ENCODE data around the gene WDR48. TPM values are rescaled to one million over a fixed set of nuclear protein-coding genes. Genes with fewer than 3 reads are reported as not detected.

Gene WDR48
- total and polyA plus RNA-seq, 9 of the 15 experiments (the other 6 are each of a cell fraction or from before 2014, with no cell fraction given) = 26.6 to 70.6 (median 48.0) TPM

- ChIA-PET POLR2A (interaction anchor here (0.6 kb wide), 1 partner anchor 37 kb away, joined by 3 read pairs; no protein-coding TSS in a partner anchor), CTCF (ENCODE audit: low intra/inter-chr PET ratio) (no interaction called here)
- H4K20me1 ChIP-seq (replicated peaks; ENCODE audit: control insufficient read depth, insufficient read depth, low read length) = no peaks in the 10 kb centered on the region
- H3K9me1 ChIP-seq (ENCODE audit: control insufficient read depth, insufficient read depth, low read length) = no peaks in the 10 kb centered on the region
- H3K27me3 ChIP-seq (ENCODE audit: control insufficient read depth in 2 of 2, insufficient read depth in 2 of 2, low read length in 2 of 2) = no peaks in the 10 kb centered on the region
- ATAC-seq = no peak
- FAIRE-seq = no peak
- H3K4me1 ChIP-seq (replicated peaks in 1 of 2; ENCODE audit: control insufficient read depth in 2 of 2, insufficient read depth in 2 of 2, low read length in 2 of 2) = peaks cover 0 to 2% of the 10 kb centered on the region in 2 experiments; a peak in 1 of 5 replicates
- H2AFZ ChIP-seq (ENCODE audit: low read depth, low read length) = no peak overlapping the region
- intact Hi-C loops (cut with micrococcal nuclease) = no loop called here
- no peak overlapping the region; a peak in 1 of 4 replicates for H3K9ac ChIP-seq (ENCODE audit: insufficient read depth in 1 of 2, low read depth in 2 of 2, low read length in 2 of 2)
- H3K4me2 ChIP-seq (ENCODE audit: insufficient read depth, low read length) = no peak overlapping the region
- H3K27ac ChIP-seq (ENCODE audit: extremely low read depth, low read depth, low read length) = no peak overlapping the region
- in situ Hi-C loops (cut with MboI) = no loop called here
- no peaks in the 10 kb centered on the region for H3K79me2 ChIP-seq (ENCODE audit: control insufficient read depth, insufficient read depth, low read length)
- peaks cover 34% of the 10 kb centered on the region for H3K36me3 ChIP-seq (ENCODE audit: control insufficient read depth, insufficient read depth, low read length)
- BruUV-seq (replicated peaks) = no TSS peak
- DNase-seq (ENCODE audit: extremely low read depth in 1 of 4, low spot score in 3 of 4) = no peak
- no peaks in the 10 kb centered on the region for H3K9me3 ChIP-seq (replicated peaks; ENCODE audit: control insufficient read depth, insufficient read depth, low read depth, low read length)
- H3K4me3 ChIP-seq = no peak overlapping the region
- 71% methylated on average over 3 of the region's 3 CpGs for WGBS (ENCODE audit: insufficient coverage, low coverage, missing lambda C conversion rate)
- TF ChIP-seq KLF10 (CRISPR knock-in tag; IDR thresholded peaks at IDR 0.05) (no peak), MAFG (tag; conservative IDR thresholded peaks at IDR 0.05) (0 out of 2 replicates have a peak, but pooled peaks have one; percentile 13), MEF2A (IDR thresholded peaks at IDR 0.05; ENCODE audit: control insufficient read depth, low read depth, low read length) (no peak), C11orf30 (IDR thresholded peaks at IDR 0.05; ENCODE audit: low read depth) (peak; percentile 47; the same call in 1 of the 2 replicates), SP1 (CRISPR knock-in tag; IDR thresholded peaks at IDR 0.05) (no peak), ZNF316 (IDR thresholded peaks at IDR 0.05) (peak; percentile 70)
These were observed 16.7 kb downstream of the WDR48 start for GRCh38 chr3:39068556-39068955.

- Histone ChIP-seq H4K20me1 (replicated peaks; ENCODE audit: control insufficient read depth, insufficient read depth, low read length) (no peaks in the 10 kb centered on the region), H3K27me3 (ENCODE audit: control insufficient read depth in 2 of 2, insufficient read depth in 2 of 2, low read length in 2 of 2) (no peaks in the 10 kb centered on the region), H3K9ac (ENCODE audit: insufficient read depth in 1 of 2, low read depth in 2 of 2, low read length in 2 of 2) (no peak overlapping the region), H3K27ac (ENCODE audit: extremely low read depth, low read depth, low read length) (no peak overlapping the region), H3K9me1 (ENCODE audit: control insufficient read depth, insufficient read depth, low read length) (no peaks in the 10 kb centered on the region), H3K4me3 (no peak overlapping the region), H2AFZ (ENCODE audit: low read depth, low read length) (no peak overlapping the region), H3K4me1 (replicated peaks in 1 of 2; ENCODE audit: control insufficient read depth in 2 of 2, insufficient read depth in 2 of 2, low read length in 2 of 2) (0 out of 5 replicates have a peak, but pooled peaks cover 0 to 2% of the 10 kb centered on the region in 2 experiments), H3K79me2 (ENCODE audit: control insufficient read depth, insufficient read depth, low read length) (no peaks in the 10 kb centered on the region), H3K36me3 (ENCODE audit: control insufficient read depth, insufficient read depth, low read length) (peaks cover 56% of the 10 kb centered on the region), H3K4me2 (ENCODE audit: insufficient read depth, low read length) (no peak overlapping the region), H3K9me3 (replicated peaks; ENCODE audit: control insufficient read depth, insufficient read depth, low read depth, low read length) (no peaks in the 10 kb centered on the region)
- no TSS peak for BruUV-seq (replicated peaks)
- FAIRE-seq (no peak), ATAC-seq (no peak), DNase-seq (ENCODE audit: extremely low read depth in 1 of 4, low spot score in 3 of 4) (no peak)
- 95% methylated on average over 10 of the region's 10 CpGs for WGBS (ENCODE audit: insufficient coverage, low coverage, missing lambda C conversion rate)
- POLR2A ChIA-PET = interaction anchor here (0.6 kb wide), 1 partner anchor 16 kb away, joined by 4 read pairs; no protein-coding TSS in a partner anchor
- CTCF ChIA-PET (ENCODE audit: low intra/inter-chr PET ratio) = no interaction called here
- TF ChIP-seq KLF6 (CRISPR knock-in tag; IDR thresholded peaks at IDR 0.05; ENCODE audit: borderline replicate concordance) = no peak
- TF ChIP-seq SUPT5H (IDR thresholded peaks at IDR 0.05) = no peak
- TF ChIP-seq ZNF668 (CRISPR knock-in tag; IDR thresholded peaks at IDR 0.05) = no peak
- no peak for TF ChIP-seq FOXK2 (conservative IDR thresholded peaks at IDR 0.05 in 1 of 2, IDR thresholded peaks at IDR 0.05 in 1 of 2; ENCODE audit: low read depth in 2 of 2)
- intact Hi-C loops (cut with micrococcal nuclease) = no loop called here
- in situ Hi-C loops (cut with MboI) = no loop called here
These were observed 24.1 kb downstream of the WDR48 start for GRCh38 chr3:39075910-39076309.
